ENCODE data around the gene HDHD3.
"Not testable (repeated sequence)": the region's sequence is repeated elsewhere in the genome, so short reads cannot be mapped to it uniquely, and the experiment has no call there.

HDHD3 gene

DNA sequence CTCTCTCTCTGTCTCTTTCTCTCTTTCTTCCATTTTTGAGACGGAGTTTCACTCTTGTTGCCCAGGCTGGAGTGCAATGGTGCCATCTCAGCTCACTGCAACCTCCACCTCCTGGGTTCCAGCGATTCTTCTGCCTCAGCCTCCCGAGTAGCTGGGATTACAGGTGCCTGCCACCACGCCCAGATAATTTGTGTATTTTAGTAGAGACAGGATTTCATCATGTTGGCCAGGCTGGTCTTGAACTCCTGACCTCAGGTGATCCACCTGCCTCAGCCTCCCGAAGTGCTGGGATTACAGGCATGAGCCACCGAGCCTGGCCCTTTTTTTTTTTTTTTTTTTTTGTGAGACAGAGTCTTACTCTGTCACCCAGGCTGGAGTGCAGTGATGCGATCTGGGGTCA is 4.7 kb upstream of the HDHD3 start:
- not testable (repeated sequence) for H2AK5ac ChIP-seq (ENCODE audit: low read depth, low read length); H3K14ac ChIP-seq (ENCODE audit: low read length); H3K9ac ChIP-seq (ENCODE audit: low read depth, low read length, poor library complexity); H2AFZ ChIP-seq (ENCODE audit: low read length); H2BK15ac ChIP-seq (ENCODE audit: low read length); H3K4me2 ChIP-seq (ENCODE audit: insufficient read depth, low read length, poor library complexity, severe bottlenecking); H3K4me1 ChIP-seq (ENCODE audit: control insufficient read depth in 2 of 2, insufficient read depth in 1 of 2, low read depth in 1 of 2, low read length in 2 of 2); H4K91ac ChIP-seq (ENCODE audit: low read depth, low read length, poor library complexity); H4K8ac ChIP-seq (ENCODE audit: low read depth, low read length); H3K18ac ChIP-seq (ENCODE audit: low read length); DNase-seq (ENCODE audit: low spot score); H3K79me1 ChIP-seq (ENCODE audit: low read depth, low read length); H2BK120ac ChIP-seq (ENCODE audit: low read depth, low read length); H2BK12ac ChIP-seq (ENCODE audit: low read length); H3K36me3 ChIP-seq (replicated peaks in 1 of 2; ENCODE audit: control insufficient read depth in 2 of 2, insufficient read depth in 2 of 2, low read length in 2 of 2); H3K4me3 ChIP-seq (ENCODE audit: low read length in 2 of 2); H3K9me3 ChIP-seq (replicated peaks in 1 of 2; ENCODE audit: control insufficient read depth in 2 of 2, insufficient read depth in 1 of 2, low read depth in 1 of 2, low read length in 2 of 2); H3K4ac ChIP-seq (ENCODE audit: low read length); H3K27me3 ChIP-seq (ENCODE audit: control insufficient read depth in 3 of 3, insufficient read depth in 3 of 3, low read depth in 1 of 3, low read length in 3 of 3); H3K27ac ChIP-seq (replicated peaks; ENCODE audit: low read length); H2BK5ac ChIP-seq (ENCODE audit: low read length); H3K23ac ChIP-seq (ENCODE audit: low read depth, low read length, poor library complexity)
- WGBS, 2 donors (ENCODE audit: extremely low coverage in 2 of 2, insufficient read length in 2 of 2, insufficient replicate concordance in 1 of 2), result no CpG with 5 or more reads among the region's 7 CpGs

DNA sequence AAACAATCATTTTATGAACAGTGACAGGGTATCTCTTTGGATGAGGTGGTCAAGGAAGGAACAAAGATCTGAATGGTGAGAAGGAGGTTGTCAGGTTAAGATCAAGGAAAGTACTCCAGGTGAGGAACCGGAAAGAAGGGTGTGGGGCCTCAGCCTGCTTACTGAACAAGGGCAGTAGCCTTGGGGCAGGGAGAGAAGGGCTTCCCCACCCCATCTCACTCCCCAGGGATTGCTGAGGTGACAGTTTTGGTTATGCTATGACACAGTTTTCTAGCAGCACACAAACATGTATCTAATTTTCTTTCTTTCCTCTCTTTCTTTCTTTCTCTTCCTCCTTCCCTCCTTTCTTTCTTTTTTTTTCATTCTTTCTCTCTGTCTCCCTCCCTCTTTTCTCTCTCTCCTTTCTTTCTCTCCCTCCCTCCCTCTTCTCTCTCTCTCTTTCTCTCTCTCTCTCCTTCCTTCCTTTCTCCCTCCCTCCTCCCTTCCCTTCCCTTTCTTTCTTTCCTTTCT is 4.1 kb upstream of the HDHD3 start:
- Histone ChIP-seq H3K4me1 (ENCODE audit: control insufficient read depth in 2 of 2, insufficient read depth in 1 of 2, low read depth in 1 of 2, low read length in 2 of 2) (no peaks in the 10 kb centered on the region), H3K14ac (ENCODE audit: low read length) (no peak overlapping the region), H2BK120ac (ENCODE audit: low read depth, low read length) (no peak overlapping the region), H2BK5ac (ENCODE audit: low read length) (no peak overlapping the region), H3K27me3 (ENCODE audit: control insufficient read depth in 3 of 3, insufficient read depth in 3 of 3, low read depth in 1 of 3, low read length in 3 of 3) (peaks cover 0 to 3% (median 0%) of the 10 kb centered on the region in 3 experiments), H2BK12ac (ENCODE audit: low read length) (no peak overlapping the region), H2AFZ (ENCODE audit: low read length) (peak overlapping the region; percentile 4), H4K91ac (ENCODE audit: low read depth, low read length, poor library complexity) (no peak overlapping the region), H3K79me1 (ENCODE audit: low read depth, low read length) (no peaks in the 10 kb centered on the region), H3K4ac (ENCODE audit: low read length) (no peak overlapping the region), H3K4me3 (ENCODE audit: low read length in 2 of 2) (no peak overlapping the region), H2AK5ac (ENCODE audit: low read depth, low read length) (no peak overlapping the region), H4K8ac (ENCODE audit: low read depth, low read length) (peak overlapping the region; percentile 65), H3K27ac (replicated peaks; ENCODE audit: low read length) (no peak overlapping the region), H3K9ac (ENCODE audit: low read depth, low read length, poor library complexity) (no peak overlapping the region), H3K23ac (ENCODE audit: low read depth, low read length, poor library complexity) (no peak overlapping the region), H3K9me3 (replicated peaks in 1 of 2; ENCODE audit: control insufficient read depth in 2 of 2, insufficient read depth in 1 of 2, low read depth in 1 of 2, low read length in 2 of 2) (no peaks in the 10 kb centered on the region), H3K36me3 (replicated peaks in 1 of 2; ENCODE audit: control insufficient read depth in 2 of 2, insufficient read depth in 2 of 2, low read length in 2 of 2) (peaks cover 0 to 3% of the 10 kb centered on the region in 2 donors), H2BK15ac (ENCODE audit: low read length) (no peak overlapping the region), H3K4me2 (ENCODE audit: insufficient read depth, low read length, poor library complexity, severe bottlenecking) (no peak overlapping the region), H3K18ac (ENCODE audit: low read length) (no peak overlapping the region)
- WGBS, 2 donors (ENCODE audit: extremely low coverage in 2 of 2, insufficient read length in 2 of 2, insufficient replicate concordance in 1 of 2), result no CpG with 5 or more reads among the region's 1 CpG
- DNase-seq (ENCODE audit: low spot score), result no peak

DNA sequence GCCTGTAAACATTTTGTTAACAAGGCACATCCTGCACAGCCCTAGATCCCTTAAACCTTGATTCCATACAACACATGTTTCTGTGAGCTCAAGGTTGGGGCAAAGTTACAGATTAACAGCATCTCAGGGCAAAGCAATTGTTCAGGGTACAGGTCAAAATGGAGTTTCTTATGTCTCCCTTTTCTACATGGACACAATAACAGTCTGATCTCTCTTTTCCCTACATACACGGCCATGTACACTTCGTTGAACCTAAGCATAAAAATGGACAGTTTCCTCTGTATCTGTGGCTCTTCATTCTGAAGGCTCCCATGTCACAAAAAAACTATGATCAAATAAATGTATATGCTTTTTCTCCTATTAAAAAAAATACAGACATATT is 3.0 kb upstream of the HDHD3 start:
- not testable (repeated sequence) for H3K23ac ChIP-seq (ENCODE audit: low read depth, low read length, poor library complexity); H3K4me3 ChIP-seq (ENCODE audit: low read length in 2 of 2); H3K27me3 ChIP-seq (ENCODE audit: control insufficient read depth in 3 of 3, insufficient read depth in 3 of 3, low read depth in 1 of 3, low read length in 3 of 3); H4K91ac ChIP-seq (ENCODE audit: low read depth, low read length, poor library complexity); DNase-seq (ENCODE audit: low spot score); H2BK12ac ChIP-seq (ENCODE audit: low read length); H3K18ac ChIP-seq (ENCODE audit: low read length); H2BK5ac ChIP-seq (ENCODE audit: low read length); H3K9ac ChIP-seq (ENCODE audit: low read depth, low read length, poor library complexity); H2BK120ac ChIP-seq (ENCODE audit: low read depth, low read length); H2BK15ac ChIP-seq (ENCODE audit: low read length); H3K79me1 ChIP-seq (ENCODE audit: low read depth, low read length); H3K14ac ChIP-seq (ENCODE audit: low read length); H3K36me3 ChIP-seq (replicated peaks in 1 of 2; ENCODE audit: control insufficient read depth in 2 of 2, insufficient read depth in 2 of 2, low read length in 2 of 2); H3K4me2 ChIP-seq (ENCODE audit: insufficient read depth, low read length, poor library complexity, severe bottlenecking); H3K4me1 ChIP-seq (ENCODE audit: control insufficient read depth in 2 of 2, insufficient read depth in 1 of 2, low read depth in 1 of 2, low read length in 2 of 2); H3K9me3 ChIP-seq (replicated peaks in 1 of 2; ENCODE audit: control insufficient read depth in 2 of 2, insufficient read depth in 1 of 2, low read depth in 1 of 2, low read length in 2 of 2); H2AK5ac ChIP-seq (ENCODE audit: low read depth, low read length); H4K8ac ChIP-seq (ENCODE audit: low read depth, low read length); H3K27ac ChIP-seq (replicated peaks; ENCODE audit: low read length); H3K4ac ChIP-seq (ENCODE audit: low read length); H2AFZ ChIP-seq (ENCODE audit: low read length)
- WGBS, 2 donors (ENCODE audit: extremely low coverage in 2 of 2, insufficient read length in 2 of 2, insufficient replicate concordance in 1 of 2), result no CpG with 5 or more reads among the region's 2 CpGs

DNA sequence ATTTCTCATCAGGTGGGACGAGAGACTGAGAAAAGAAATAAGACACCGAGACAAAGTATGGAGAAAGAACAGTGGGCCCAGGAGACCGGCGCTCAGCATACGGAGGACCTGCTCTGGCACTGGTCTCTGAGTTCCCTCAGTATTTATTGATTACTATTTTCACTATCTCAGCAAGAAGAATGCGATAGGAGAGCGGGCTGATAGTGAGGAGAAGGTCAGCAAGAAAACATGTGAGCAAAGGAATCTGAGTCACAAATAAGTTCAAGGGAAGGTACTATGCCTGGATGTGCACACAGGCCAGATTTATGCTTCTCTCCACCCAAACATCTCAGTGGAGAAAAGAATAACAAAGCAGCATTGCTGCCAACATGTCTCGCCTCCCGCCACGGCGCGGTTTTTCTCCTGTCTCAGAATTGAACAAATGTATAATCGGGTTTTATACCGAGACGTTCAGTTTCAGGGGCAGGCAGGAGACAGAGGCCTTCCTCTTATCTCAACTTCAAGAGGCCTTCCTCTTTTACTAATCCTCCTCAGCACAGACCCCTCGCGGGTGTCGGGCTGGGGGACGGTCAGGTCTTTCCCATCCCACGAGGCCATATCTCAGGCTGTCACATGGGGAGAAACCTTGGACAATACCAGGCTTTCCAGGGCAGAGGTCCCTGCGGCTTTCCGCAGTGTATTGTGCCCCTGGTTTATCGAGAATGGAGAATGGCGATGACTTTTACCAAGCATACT is 2.5 kb upstream of the HDHD3 start:
- H2BK5ac ChIP-seq (ENCODE audit: low read length); H2BK12ac ChIP-seq (ENCODE audit: low read length); H4K91ac ChIP-seq (ENCODE audit: low read depth, low read length, poor library complexity); H2BK120ac ChIP-seq (ENCODE audit: low read depth, low read length); DNase-seq (ENCODE audit: low spot score); H3K27ac ChIP-seq (replicated peaks; ENCODE audit: low read length); H3K9ac ChIP-seq (ENCODE audit: low read depth, low read length, poor library complexity); H3K4ac ChIP-seq (ENCODE audit: low read length); H3K23ac ChIP-seq (ENCODE audit: low read depth, low read length, poor library complexity); H3K36me3 ChIP-seq (replicated peaks in 1 of 2; ENCODE audit: control insufficient read depth in 2 of 2, insufficient read depth in 2 of 2, low read length in 2 of 2); H3K4me2 ChIP-seq (ENCODE audit: insufficient read depth, low read length, poor library complexity, severe bottlenecking); H3K14ac ChIP-seq (ENCODE audit: low read length); H3K79me1 ChIP-seq (ENCODE audit: low read depth, low read length); H3K4me3 ChIP-seq (ENCODE audit: low read length in 2 of 2); H3K4me1 ChIP-seq (ENCODE audit: control insufficient read depth in 2 of 2, insufficient read depth in 1 of 2, low read depth in 1 of 2, low read length in 2 of 2); H3K9me3 ChIP-seq (replicated peaks in 1 of 2; ENCODE audit: control insufficient read depth in 2 of 2, insufficient read depth in 1 of 2, low read depth in 1 of 2, low read length in 2 of 2); H2AK5ac ChIP-seq (ENCODE audit: low read depth, low read length); H3K18ac ChIP-seq (ENCODE audit: low read length); H4K8ac ChIP-seq (ENCODE audit: low read depth, low read length); H3K27me3 ChIP-seq (ENCODE audit: control insufficient read depth in 3 of 3, insufficient read depth in 3 of 3, low read depth in 1 of 3, low read length in 3 of 3); H2BK15ac ChIP-seq (ENCODE audit: low read length): not testable (repeated sequence)
- no CpG with 5 or more reads among the region's 24 CpGs for WGBS, 2 donors (ENCODE audit: extremely low coverage in 2 of 2, insufficient read length in 2 of 2, insufficient replicate concordance in 1 of 2)
- H2AFZ ChIP-seq (ENCODE audit: low read length), result peak overlapping the region; percentile 79

All from neuronal stem cell (in vitro differentiated cells).